Measurements from ENCODE around the gene PADI2. TPM values are rescaled to one million over a fixed set of nuclear protein-coding genes. Genes with fewer than 3 reads are reported as not detected.

PADI2 gene
- 1 to 10 TPM; 2.3 to 2.8 (median 2.4) TPM for polyA plus RNA-seq (ENCODE audit: insufficient read length in 4 of 4)

GRCh38 chr1:17119076-17119772, at the start of gene PADI2:
PADI2 (minus strand) TSS chr1:17119451; CDS start chr1:17119371, 80 bp downstream.
- DNase-seq (ENCODE audit: low read depth in 4 of 4, low spot score in 2 of 4): no peak

GRCh38 chr1:17168091-17168876, 49.0 kb upstream of the PADI2 start:
- peak in 3 of 4 donors; percentile 14 to 52 (median 20) for DNase-seq (ENCODE audit: low read depth in 4 of 4, low spot score in 2 of 4)

- no peak for DNase-seq (ENCODE audit: low read depth in 4 of 4, low spot score in 2 of 4)
These were observed 48.5 kb upstream of the PADI2 start for GRCh38 chr1:17167786-17168090.

GRCh38 chr1:17167041-17167785, 48.0 kb upstream of the PADI2 start:
- DNase-seq (ENCODE audit: low read depth in 4 of 4, low spot score in 2 of 4): no peak

GRCh38 chr1:17165823-17166222, 46.6 kb upstream of the PADI2 start:
- DNase-seq (ENCODE audit: low read depth in 4 of 4, low spot score in 2 of 4): no peak

GRCh38 chr1:17163789-17164666, 44.8 kb upstream of the PADI2 start:
- no peak for DNase-seq (ENCODE audit: low read depth in 4 of 4, low spot score in 2 of 4)

GRCh38 chr1:17163371-17163770, 44.1 kb upstream of the PADI2 start:
- DNase-seq (ENCODE audit: low read depth in 4 of 4, low spot score in 2 of 4): no peak

GRCh38 chr1:17162941-17163340, 43.7 kb upstream of the PADI2 start:
- no peak for DNase-seq (ENCODE audit: low read depth in 4 of 4, low spot score in 2 of 4)

- no peak for DNase-seq (ENCODE audit: low read depth in 4 of 4, low spot score in 2 of 4)
These were observed 42.9 kb upstream of the PADI2 start for GRCh38 chr1:17161926-17162800.

GRCh38 chr1:17161137-17161740, 42.0 kb upstream of the PADI2 start:
- no peak for DNase-seq (ENCODE audit: low read depth in 4 of 4, low spot score in 2 of 4)

- no peak for DNase-seq (ENCODE audit: low read depth in 4 of 4, low spot score in 2 of 4)
These were observed 39.7 kb upstream of the PADI2 start for GRCh38 chr1:17158961-17159360.

GRCh38 chr1:17156108-17156507, 36.9 kb upstream of the PADI2 start:
- DNase-seq (ENCODE audit: low read depth in 4 of 4, low spot score in 2 of 4): no peak

- no peak for DNase-seq (ENCODE audit: low read depth in 4 of 4, low spot score in 2 of 4)
These were observed 36.1 kb upstream of the PADI2 start for GRCh38 chr1:17155257-17155920.

GRCh38 chr1:17149771-17150170, 30.5 kb upstream of the PADI2 start:
- DNase-seq (ENCODE audit: low read depth in 4 of 4, low spot score in 2 of 4): no peak

GRCh38 chr1:17148950-17149608, 29.8 kb upstream of the PADI2 start:
- DNase-seq (ENCODE audit: low read depth in 4 of 4, low spot score in 2 of 4): no peak

GRCh38 chr1:17145648-17146047, 26.4 kb upstream of the PADI2 start:
- DNase-seq (ENCODE audit: low read depth in 4 of 4, low spot score in 2 of 4): no peak

- no peak for DNase-seq (ENCODE audit: low read depth in 4 of 4, low spot score in 2 of 4)
These were observed 24.5 kb upstream of the PADI2 start for GRCh38 chr1:17143760-17144159.

Data from left renal cortex interstitium (tissue), 4 donors.